ENCODE data around the gene ZC3H14. TPM values are rescaled to one million over a fixed set of nuclear protein-coding genes. Genes with fewer than 3 reads are reported as not detected.

The ZC3H14 gene
- total and polyA plus RNA-seq, 9 of the 15 experiments (the other 6 are each of a cell fraction or from before 2014, with no cell fraction given), result 21.1 to 109 (median 45.3) TPM

- peak in 1 of 2 experiments; percentile 43; a peak in 1 of 4 replicates for TF ChIP-seq ZNF639 (CRISPR knock-in tag; conservative IDR thresholded peaks at IDR 0.05 in 1 of 2, IDR thresholded peaks at IDR 0.05 in 1 of 2)
- no peak for TF ChIP-seq POLR3G (IDR thresholded peaks at IDR 0.05; ENCODE audit: extremely low read depth, insufficient read length, insufficient replicate concordance)
Observed at GRCh38 chr14:88554457-88555286, 8.2 kb upstream of the ZC3H14 start, which contains the start of gene PTPN21 (continued).

DNA sequence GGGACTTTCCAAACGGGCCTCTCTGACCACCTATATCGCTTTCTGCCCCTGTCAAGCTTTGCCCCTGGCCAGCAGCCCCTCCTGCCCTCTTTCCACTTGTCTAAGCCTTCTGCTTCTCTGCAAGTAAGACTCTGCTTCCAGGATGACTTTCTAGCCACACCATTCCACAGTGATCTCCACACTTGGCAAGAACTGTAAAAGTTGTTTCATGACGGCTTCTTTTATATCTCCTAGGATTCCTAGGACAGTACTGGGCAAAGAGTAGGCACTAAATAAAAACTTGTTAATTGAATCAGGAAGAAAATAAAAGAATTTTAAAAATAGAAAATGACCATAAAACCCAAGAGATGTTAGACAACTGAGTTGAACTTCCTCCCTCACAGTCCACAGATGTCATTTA lies 6.3 kb upstream of the ZC3H14 start:
- H3K79me2 ChIP-seq (ENCODE audit: control insufficient read depth, insufficient read depth, low read length), result no peaks in the 10 kb centered on the region
- 23% methylated on average over 3 of the region's 3 CpGs for WGBS (ENCODE audit: insufficient coverage, low coverage, missing lambda C conversion rate)
- no peaks in the 10 kb centered on the region for H3K9me1 ChIP-seq (ENCODE audit: control insufficient read depth, insufficient read depth, low read length)
- no peak overlapping the region for H2AFZ ChIP-seq (ENCODE audit: low read depth, low read length)
- H3K9ac ChIP-seq (ENCODE audit: insufficient read depth in 1 of 2, low read depth in 2 of 2, low read length in 2 of 2), result no peak overlapping the region
- H3K36me3 ChIP-seq (ENCODE audit: control insufficient read depth, insufficient read depth, low read length), result no peaks in the 10 kb centered on the region
- H3K4me1 ChIP-seq (replicated peaks in 1 of 2; ENCODE audit: control insufficient read depth in 2 of 2, insufficient read depth in 2 of 2, low read length in 2 of 2), result peaks cover 0 to 8% of the 10 kb centered on the region in 2 experiments; a peak in 3 of 5 replicates
- H4K20me1 ChIP-seq (replicated peaks; ENCODE audit: control insufficient read depth, insufficient read depth, low read length), result no peaks in the 10 kb centered on the region
- FAIRE-seq (no peak), ATAC-seq (no peak), DNase-seq (ENCODE audit: extremely low read depth in 1 of 4, low spot score in 3 of 4) (no peak)
- ChIA-PET CTCF (ENCODE audit: low intra/inter-chr PET ratio) (no interaction called here), POLR2A (no interaction called here)
- no peaks in the 10 kb centered on the region for H3K9me3 ChIP-seq (replicated peaks; ENCODE audit: control insufficient read depth, insufficient read depth, low read depth, low read length)
- H3K27me3 ChIP-seq (ENCODE audit: control insufficient read depth in 2 of 2, insufficient read depth in 2 of 2, low read length in 2 of 2), result no peaks in the 10 kb centered on the region
- in situ Hi-C loops (cut with MboI) (loop anchor here (25.0 kb wide), 1 partner anchor 569 kb away; the partner anchor contains the start of gene GALC), intact Hi-C loops (cut with micrococcal nuclease) (no loop called here)
- H3K4me2 ChIP-seq (ENCODE audit: insufficient read depth, low read length), result no peak overlapping the region
- BruUV-seq (replicated peaks), result no TSS peak
- no peak overlapping the region for H3K4me3 ChIP-seq
- no peak overlapping the region for H3K27ac ChIP-seq (ENCODE audit: extremely low read depth, low read depth, low read length)
- TF ChIP-seq PKNOX1 (IDR thresholded peaks at IDR 0.05), result no peak
- TF ChIP-seq ZBTB7A (IDR thresholded peaks at IDR 0.05; ENCODE audit: borderline replicate concordance, control insufficient read depth, low read depth, low read length), result no peak
- no peak for TF ChIP-seq RERE (CRISPR knock-in tag; IDR thresholded peaks at IDR 0.05; ENCODE audit: borderline replicate concordance)
- no peak for TF ChIP-seq ZNF76 (CRISPR knock-in tag; IDR thresholded peaks at IDR 0.05; ENCODE audit: borderline replicate concordance)
- TF ChIP-seq HLTF (IDR thresholded peaks at IDR 0.05), result no peak
- TF ChIP-seq POU5F1 (IDR thresholded peaks at IDR 0.05; ENCODE audit: borderline replicate concordance, low read depth, low read length, partially characterized antibody), result no peak
- TF ChIP-seq JUND (IDR thresholded peaks at IDR 0.05; ENCODE audit: borderline replicate concordance, low read depth, low read length), result no peak
- TF ChIP-seq JUND (tag; IDR thresholded peaks at IDR 0.05; ENCODE audit: borderline replicate concordance, low read depth, low read length), result no peak

Data from K562 (cell line).